Suprapubic skin (tissue), 4 donors: Measurements from ENCODE around the gene EYA2.

Experiments used
- POLR2A ChIP-seq, 2 donors: fragments of 450-650 bp; IDR thresholded peaks; one replicate each; pipeline ENCODE4 v1.6.1; 2017; ENCODE audit warnings: antibody characterized with exemption in 2 of 2, mild to moderate bottlenecking in 2 of 2, moderate library complexity in 2 of 2
- POLR2AphosphoS5 ChIP-seq, 3 donors: sonication (generic); formaldehyde crosslinking; IDR thresholded peaks; one replicate each; pipeline ENCODE4 v1.6.1; 2017; ENCODE audit warnings: antibody characterized with exemption in 3 of 3
- TF ChIP-seq, protein P1 (sequence below), 2 donors: fragments of 200-600 bp in 1 of 2; fragments of 450-650 bp in 1 of 2; sonication (generic) in 1 of 2; IDR thresholded peaks; one replicate each; pipeline ENCODE4 v1.5.1; 2016 to 2019; ENCODE audit warnings: antibody characterized with exemption in 2 of 2, mild to moderate bottlenecking in 1 of 2, moderate library complexity in 1 of 2

- no peak for TF ChIP-seq POLR2AphosphoS5 (IDR thresholded peaks at IDR 0.05)
- TF ChIP-seq, protein P1, sequence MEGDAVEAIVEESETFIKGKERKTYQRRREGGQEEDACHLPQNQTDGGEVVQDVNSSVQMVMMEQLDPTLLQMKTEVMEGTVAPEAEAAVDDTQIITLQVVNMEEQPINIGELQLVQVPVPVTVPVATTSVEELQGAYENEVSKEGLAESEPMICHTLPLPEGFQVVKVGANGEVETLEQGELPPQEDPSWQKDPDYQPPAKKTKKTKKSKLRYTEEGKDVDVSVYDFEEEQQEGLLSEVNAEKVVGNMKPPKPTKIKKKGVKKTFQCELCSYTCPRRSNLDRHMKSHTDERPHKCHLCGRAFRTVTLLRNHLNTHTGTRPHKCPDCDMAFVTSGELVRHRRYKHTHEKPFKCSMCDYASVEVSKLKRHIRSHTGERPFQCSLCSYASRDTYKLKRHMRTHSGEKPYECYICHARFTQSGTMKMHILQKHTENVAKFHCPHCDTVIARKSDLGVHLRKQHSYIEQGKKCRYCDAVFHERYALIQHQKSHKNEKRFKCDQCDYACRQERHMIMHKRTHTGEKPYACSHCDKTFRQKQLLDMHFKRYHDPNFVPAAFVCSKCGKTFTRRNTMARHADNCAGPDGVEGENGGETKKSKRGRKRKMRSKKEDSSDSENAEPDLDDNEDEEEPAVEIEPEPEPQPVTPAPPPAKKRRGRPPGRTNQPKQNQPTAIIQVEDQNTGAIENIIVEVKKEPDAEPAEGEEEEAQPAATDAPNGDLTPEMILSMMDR (IDR thresholded peaks at IDR 0.05), result no peak
- TF ChIP-seq POLR2A (IDR thresholded peaks at IDR 0.05), result no peak
Measured at GRCh38 chr20:47127546-47127945, 232.9 kb downstream of the EYA2 start.
